Coronary artery (tissue), 2 donors: Measurements from ENCODE around the gene NSD1.

Experiments used
- DNase-seq: peaks from one replicate; pipeline ENCODE4 v3.0.0-alpha.2; 2017; ENCODE audit warnings: low spot score
- H3K27ac ChIP-seq, 2 donors: fragments of 200-600 bp; sonication (generic); one replicate each; pipeline ENCODE4 v1.5.1; 2016 to 2019
- H3K4me3 ChIP-seq: fragments of 200-600 bp; sonication (generic); 2 replicates; pipeline ENCODE4 v1.5.1; 2016; ENCODE audit warnings: mild to moderate bottlenecking, moderate library complexity
- TF ChIP-seq, protein P1 (sequence below): fragments of 200-600 bp; sonication (generic); IDR thresholded peaks from one replicate; pipeline ENCODE4 v1.5.1; 2019; ENCODE audit warnings: antibody characterized with exemption

The NSD1 gene

DNA sequence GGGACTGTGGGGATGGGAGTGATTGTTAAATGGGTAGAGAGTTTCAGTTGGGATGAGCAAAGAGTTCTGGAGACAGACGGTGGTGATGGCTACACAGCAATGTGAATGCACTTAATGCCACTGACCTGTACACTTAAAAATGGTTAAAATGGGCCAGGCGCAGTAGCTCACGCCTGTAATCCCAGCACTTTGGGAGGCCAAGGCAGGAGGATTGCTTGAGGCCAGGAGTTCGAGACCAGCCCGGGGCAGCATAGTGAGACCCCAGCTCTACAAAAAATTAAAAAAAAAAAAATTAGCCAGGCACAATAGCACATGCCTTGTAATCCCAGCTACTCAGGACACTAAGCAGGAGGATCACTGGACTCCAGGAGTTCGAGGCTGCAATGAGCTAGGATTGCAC is 210.2 kb downstream of the NSD1 start:
- no peak for DNase-seq
- Histone ChIP-seq H3K4me3 (no peak overlapping the region), H3K27ac (no peak overlapping the region)
- TF ChIP-seq, protein P1, sequence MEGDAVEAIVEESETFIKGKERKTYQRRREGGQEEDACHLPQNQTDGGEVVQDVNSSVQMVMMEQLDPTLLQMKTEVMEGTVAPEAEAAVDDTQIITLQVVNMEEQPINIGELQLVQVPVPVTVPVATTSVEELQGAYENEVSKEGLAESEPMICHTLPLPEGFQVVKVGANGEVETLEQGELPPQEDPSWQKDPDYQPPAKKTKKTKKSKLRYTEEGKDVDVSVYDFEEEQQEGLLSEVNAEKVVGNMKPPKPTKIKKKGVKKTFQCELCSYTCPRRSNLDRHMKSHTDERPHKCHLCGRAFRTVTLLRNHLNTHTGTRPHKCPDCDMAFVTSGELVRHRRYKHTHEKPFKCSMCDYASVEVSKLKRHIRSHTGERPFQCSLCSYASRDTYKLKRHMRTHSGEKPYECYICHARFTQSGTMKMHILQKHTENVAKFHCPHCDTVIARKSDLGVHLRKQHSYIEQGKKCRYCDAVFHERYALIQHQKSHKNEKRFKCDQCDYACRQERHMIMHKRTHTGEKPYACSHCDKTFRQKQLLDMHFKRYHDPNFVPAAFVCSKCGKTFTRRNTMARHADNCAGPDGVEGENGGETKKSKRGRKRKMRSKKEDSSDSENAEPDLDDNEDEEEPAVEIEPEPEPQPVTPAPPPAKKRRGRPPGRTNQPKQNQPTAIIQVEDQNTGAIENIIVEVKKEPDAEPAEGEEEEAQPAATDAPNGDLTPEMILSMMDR = no peak

DNA sequence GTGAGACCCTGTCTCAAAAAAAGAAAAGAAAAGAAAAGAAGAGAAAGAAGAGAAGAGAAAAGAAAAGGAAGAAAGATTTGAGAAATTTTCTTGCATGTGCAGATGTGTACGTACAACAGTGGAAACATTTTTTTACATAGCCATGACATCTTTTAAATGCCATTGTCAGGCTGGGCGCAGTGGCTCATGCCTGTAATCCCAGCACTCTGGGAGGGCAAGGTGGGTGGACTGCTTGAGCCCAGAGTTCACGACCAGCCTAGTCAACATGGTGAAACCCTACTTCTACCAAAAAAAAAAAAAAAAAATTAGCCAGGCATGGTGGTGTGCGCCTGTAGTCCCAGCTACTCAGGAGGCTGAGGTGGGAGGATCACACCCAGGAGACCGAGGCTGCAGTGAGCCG is 211.3 kb downstream of the NSD1 start:
- TF ChIP-seq, protein P1 = no peak
- Histone ChIP-seq H3K27ac (no peak overlapping the region), H3K4me3 (no peak overlapping the region)
- DNase-seq = no peak

DNA sequence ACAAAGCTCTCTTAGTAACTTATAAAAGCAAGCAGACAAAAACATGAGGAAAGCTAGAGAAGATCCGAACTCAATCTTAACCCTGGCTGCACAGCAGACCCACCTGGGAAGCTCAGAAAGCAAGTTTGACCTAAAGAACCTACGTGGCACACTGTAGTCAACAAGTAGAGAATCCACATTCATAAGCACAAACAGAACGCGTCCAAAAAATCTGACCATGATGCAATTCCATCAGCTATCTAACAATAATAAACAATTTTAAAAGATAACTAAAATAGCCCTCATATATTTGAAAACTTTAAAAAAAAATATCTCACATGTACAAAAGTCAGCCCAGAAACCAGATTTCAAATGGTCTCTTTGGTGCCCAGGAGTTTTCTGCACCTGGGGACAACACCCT is 213.2 kb downstream of the NSD1 start:
- DNase-seq = no peak
- no peak overlapping the region for H3K4me3 ChIP-seq
- no peak overlapping the region for H3K27ac ChIP-seq
- TF ChIP-seq, protein P1 = no peak

DNA sequence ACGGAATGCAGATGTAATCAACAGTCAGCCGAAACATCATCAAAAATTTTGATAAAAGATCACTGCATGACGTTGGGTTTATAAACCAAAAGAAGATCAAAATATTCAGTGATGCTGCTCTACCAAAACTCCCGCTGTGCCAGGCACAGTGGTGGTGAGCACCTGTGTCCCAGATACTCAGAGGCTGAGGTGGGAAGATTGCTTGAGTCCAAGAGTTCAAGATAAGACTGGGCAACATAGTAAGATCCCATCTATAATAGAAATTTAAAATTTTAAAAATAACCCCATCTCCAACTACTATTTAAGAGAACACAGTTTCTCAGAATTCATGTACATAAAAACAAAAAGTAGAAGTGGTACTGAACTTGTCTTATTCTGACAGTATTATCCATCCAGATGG is 214.1 kb downstream of the NSD1 start:
- no peak for DNase-seq
- Histone ChIP-seq H3K27ac (no peak overlapping the region), H3K4me3 (no peak overlapping the region)
- TF ChIP-seq, protein P1 = no peak

DNA sequence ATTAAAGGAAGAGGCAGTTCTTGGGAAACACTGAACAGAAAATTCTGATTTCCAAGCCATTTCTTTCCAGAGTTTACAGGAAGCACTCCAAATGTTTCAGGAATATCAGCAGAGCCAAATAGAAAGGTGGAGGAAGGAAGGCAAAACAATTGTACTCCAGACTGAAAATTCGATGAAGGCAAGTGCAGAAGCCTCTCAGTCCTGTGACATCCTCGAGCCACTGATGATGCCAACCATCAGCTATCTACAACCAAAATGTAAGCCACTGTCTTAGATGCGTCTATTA is 215.7 kb downstream of the NSD1 start:
- H3K4me3 ChIP-seq = no peak overlapping the region
- H3K27ac ChIP-seq = no peak overlapping the region
- DNase-seq = no peak
- TF ChIP-seq, protein P1 = no peak

DNA sequence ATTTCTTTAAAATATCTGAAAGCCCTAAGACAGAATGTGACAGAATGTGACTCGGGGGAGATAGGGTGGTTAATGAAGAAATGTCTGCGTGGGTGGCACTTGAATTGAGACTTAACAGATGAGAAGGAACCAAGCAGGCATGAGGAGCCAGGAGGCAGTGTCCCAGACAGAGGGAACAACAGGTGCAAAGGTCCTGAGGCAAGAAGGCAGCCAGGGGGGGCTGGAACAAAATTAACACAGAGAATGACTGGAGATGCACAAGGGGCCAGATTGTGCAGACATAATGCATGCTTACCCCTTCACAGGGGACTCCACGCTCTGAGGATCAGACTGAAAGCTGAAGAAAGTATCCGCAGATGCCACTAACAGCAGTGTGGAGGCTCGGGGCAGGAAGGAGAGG is 216.2 kb downstream of the NSD1 start:
- Histone ChIP-seq H3K4me3 (peak overlapping the region; percentile 84), H3K27ac (no peak overlapping the region)
- TF ChIP-seq, protein P1 = no peak

More for the DNA sequence above, 216.2 kb downstream of the NSD1 start:
- DNase-seq = no peak
